OCI-LY1 (cell line): ENCODE data around the gene IDE.

Experiments
- H2AFZ ChIP-seq: fragments of 200-600 bp; sonication (generic), shearing (Covaris generic); 2 replicates; pipeline ENCODE4 v1.6.0; 2014; ENCODE audit warnings: antibody characterized with exemption, mild to moderate bottlenecking, low read length
- H3F3A ChIP-seq: fragments of 200-600 bp; sonication (generic), shearing (Covaris generic); 2 replicates; pipeline ENCODE4 v1.6.0; 2014; ENCODE audit warnings: mild to moderate bottlenecking, antibody characterized with exemption, low read length, moderate library complexity; ENCODE audit not compliant: insufficient read depth
- H3K27ac ChIP-seq: fragments of 200-600 bp; sonication (generic); 2 replicates; pipeline ENCODE4 v1.5.1; 2014; ENCODE audit warnings: low read length, mixed run types, mild to moderate bottlenecking, low read depth; ENCODE audit not compliant: poor library complexity, severe bottlenecking
- H3K27me3 ChIP-seq: fragments of 200-600 bp; sonication (generic); 2 replicates; pipeline ENCODE4 v1.6.0; 2014; ENCODE audit warnings: antibody characterized with exemption, mild to moderate bottlenecking, low read length, moderate library complexity; ENCODE audit not compliant: insufficient read depth
- H3K36me3 ChIP-seq: fragments of 200-600 bp; sonication (generic); 2 replicates; pipeline ENCODE4 v1.6.1; 2014; ENCODE audit warnings: mild to moderate bottlenecking, antibody characterized with exemption, low read length, moderate library complexity, mixed read lengths; ENCODE audit not compliant: insufficient read depth
- H3K4me1 ChIP-seq: fragments of 200-600 bp; sonication (generic); 2 replicates; pipeline ENCODE4 v1.5.1; 2014; ENCODE audit warnings: mild to moderate bottlenecking, low read length, moderate library complexity; ENCODE audit not compliant: insufficient read depth, severe bottlenecking
- H3K4me2 ChIP-seq: fragments of 200-600 bp; sonication (generic), shearing (Covaris generic); 2 replicates; pipeline ENCODE4 v1.6.1; 2014; ENCODE audit warnings: low read length
- H3K4me3 ChIP-seq: fragments of 200-600 bp; sonication (generic); 2 replicates; pipeline ENCODE4 v1.5.1; 2014; ENCODE audit warnings: low read length, low read depth, mild to moderate bottlenecking, mixed read lengths; ENCODE audit not compliant: poor library complexity, severe bottlenecking
- H3K79me2 ChIP-seq: fragments of 200-600 bp; shearing (Covaris generic); 2 replicates; pipeline ENCODE4 v1.6.1; 2016; ENCODE audit warnings: mixed run types, low read length, mixed read lengths; ENCODE audit not compliant: insufficient read depth
- H3K9ac ChIP-seq: fragments of 200-600 bp; sonication (generic), shearing (Covaris generic); 2 replicates; pipeline ENCODE4 v1.6.1; 2014; ENCODE audit warnings: mild to moderate bottlenecking, low read length, mixed read lengths
- H3K9me2 ChIP-seq: fragments of 200-600 bp; sonication (generic), shearing (Covaris generic); 2 replicates; pipeline ENCODE4 v1.6.1; 2014; ENCODE audit warnings: low read depth, mild to moderate bottlenecking, low read length, mixed read lengths
- H3K9me3 ChIP-seq: fragments of 200-600 bp; shearing (Covaris generic); 2 replicates; pipeline ENCODE4 v1.6.1; 2014; ENCODE audit warnings: low read length, mixed read lengths
- H4K20me1 ChIP-seq: fragments of 200-600 bp; sonication (generic), shearing (Covaris generic); 2 replicates; pipeline ENCODE4 v1.6.0; 2016; ENCODE audit warnings: mild to moderate bottlenecking, low read length; ENCODE audit not compliant: insufficient read depth
- EZH2 ChIP-seq: fragments of 200-600 bp; sonication (generic), shearing (Covaris generic); IDR thresholded peaks from 2 replicates; pipeline ENCODE4 v1.8.0; 2017; ENCODE audit warnings: borderline replicate concordance, mixed run types, mild to moderate bottlenecking, antibody characterized with exemption, low read length, moderate library complexity, mixed read lengths
- TF ChIP-seq, protein P1 (sequence below): fragments of 200-600 bp; sonication (generic), shearing (Covaris generic); IDR thresholded peaks from 2 replicates; pipeline ENCODE4 v1.5.1; 2017; ENCODE audit warnings: mild to moderate bottlenecking, antibody characterized with exemption, low read length, moderate library complexity, mixed read lengths

IDE gene

DNA sequence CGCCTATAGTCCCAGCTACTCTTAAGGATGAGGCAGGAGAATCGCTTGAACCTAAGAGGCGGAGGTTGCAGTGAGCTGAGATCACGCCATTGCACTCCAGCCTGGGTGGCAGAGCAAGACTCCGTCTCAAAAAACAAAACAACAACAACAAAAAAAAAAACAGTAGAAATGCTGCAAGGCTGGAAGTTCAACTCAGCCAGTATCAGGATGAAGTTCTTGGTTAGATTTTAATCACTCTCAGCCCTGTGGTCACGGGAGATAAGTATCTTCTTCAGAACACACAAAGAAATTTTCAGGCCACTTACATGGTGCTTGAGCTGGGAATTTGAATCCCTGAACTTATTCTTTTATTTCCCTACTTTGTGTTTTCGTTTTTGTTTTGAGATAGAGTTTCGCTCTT is 162.5 kb downstream of the IDE start:
- no peaks in the 10 kb centered on the region for H4K20me1 ChIP-seq
- H3K4me3 ChIP-seq, result no peak overlapping the region
- H3K9ac ChIP-seq, result no peak overlapping the region
- H2AFZ ChIP-seq, result no peak overlapping the region
- H3K27ac ChIP-seq, result no peak overlapping the region
- no peaks in the 10 kb centered on the region for H3K9me2 ChIP-seq
- no peaks in the 10 kb centered on the region for H3K79me2 ChIP-seq
- no peaks in the 10 kb centered on the region for H3K27me3 ChIP-seq
- H3K36me3 ChIP-seq, result no peaks in the 10 kb centered on the region
- H3K4me1 ChIP-seq, result no peaks in the 10 kb centered on the region
- H3K9me3 ChIP-seq, result no peaks in the 10 kb centered on the region
- no peaks in the 10 kb centered on the region for H3F3A ChIP-seq
- TF ChIP-seq, protein P1, sequence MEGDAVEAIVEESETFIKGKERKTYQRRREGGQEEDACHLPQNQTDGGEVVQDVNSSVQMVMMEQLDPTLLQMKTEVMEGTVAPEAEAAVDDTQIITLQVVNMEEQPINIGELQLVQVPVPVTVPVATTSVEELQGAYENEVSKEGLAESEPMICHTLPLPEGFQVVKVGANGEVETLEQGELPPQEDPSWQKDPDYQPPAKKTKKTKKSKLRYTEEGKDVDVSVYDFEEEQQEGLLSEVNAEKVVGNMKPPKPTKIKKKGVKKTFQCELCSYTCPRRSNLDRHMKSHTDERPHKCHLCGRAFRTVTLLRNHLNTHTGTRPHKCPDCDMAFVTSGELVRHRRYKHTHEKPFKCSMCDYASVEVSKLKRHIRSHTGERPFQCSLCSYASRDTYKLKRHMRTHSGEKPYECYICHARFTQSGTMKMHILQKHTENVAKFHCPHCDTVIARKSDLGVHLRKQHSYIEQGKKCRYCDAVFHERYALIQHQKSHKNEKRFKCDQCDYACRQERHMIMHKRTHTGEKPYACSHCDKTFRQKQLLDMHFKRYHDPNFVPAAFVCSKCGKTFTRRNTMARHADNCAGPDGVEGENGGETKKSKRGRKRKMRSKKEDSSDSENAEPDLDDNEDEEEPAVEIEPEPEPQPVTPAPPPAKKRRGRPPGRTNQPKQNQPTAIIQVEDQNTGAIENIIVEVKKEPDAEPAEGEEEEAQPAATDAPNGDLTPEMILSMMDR, result no peak
- TF ChIP-seq EZH2, result no peak
- H3K4me2 ChIP-seq, result no peak overlapping the region

DNA sequence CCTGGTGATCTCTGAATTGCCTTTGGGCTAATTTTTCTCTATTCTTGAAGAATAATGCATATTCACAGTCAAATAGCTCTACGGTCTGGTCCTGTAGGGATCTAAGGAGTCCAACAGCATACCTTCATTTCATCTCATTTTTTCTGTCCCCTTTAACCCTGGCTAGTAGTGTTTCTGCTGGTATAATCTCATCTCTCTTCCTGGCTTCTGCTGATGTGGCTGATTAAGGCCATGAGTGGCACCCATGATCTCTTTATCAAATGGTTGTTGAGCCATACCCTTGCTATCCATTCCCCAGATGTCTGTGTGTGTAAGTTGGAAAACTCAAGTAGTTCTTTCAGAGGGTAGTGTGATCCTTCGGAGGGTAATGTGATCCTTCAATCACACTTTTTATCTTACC is 163.4 kb downstream of the IDE start:
- H3K9me2 ChIP-seq, result no peaks in the 10 kb centered on the region
- no peaks in the 10 kb centered on the region for H3K36me3 ChIP-seq
- no peak overlapping the region for H3K4me2 ChIP-seq
- H3K9me3 ChIP-seq, result no peaks in the 10 kb centered on the region
- no peaks in the 10 kb centered on the region for H3K79me2 ChIP-seq
- no peaks in the 10 kb centered on the region for H3K4me1 ChIP-seq
- no peaks in the 10 kb centered on the region for H3F3A ChIP-seq
- no peak overlapping the region for H2AFZ ChIP-seq
- no peak overlapping the region for H3K4me3 ChIP-seq
- no peak overlapping the region for H3K9ac ChIP-seq
- H3K27ac ChIP-seq, result no peak overlapping the region
- TF ChIP-seq EZH2, result no peak
- TF ChIP-seq, protein P1, result no peak
- no peaks in the 10 kb centered on the region for H3K27me3 ChIP-seq
- H4K20me1 ChIP-seq, result no peaks in the 10 kb centered on the region

DNA sequence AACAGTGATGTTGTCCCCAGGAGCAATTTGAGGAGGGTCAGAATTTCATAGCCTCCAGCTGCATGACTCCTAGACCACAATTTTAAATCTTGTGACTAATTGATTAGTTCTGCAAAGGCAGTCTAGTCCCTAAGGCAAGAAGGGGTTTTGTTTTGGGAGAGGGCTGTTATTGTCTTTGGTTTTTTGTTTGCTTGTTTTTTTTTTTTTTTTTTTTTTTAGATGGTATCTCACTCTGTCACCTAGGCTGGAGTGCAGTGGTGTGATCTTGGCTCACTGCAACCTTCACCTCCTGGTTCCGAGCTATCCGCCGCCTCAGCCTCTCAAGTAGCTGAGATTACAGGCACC is 165.9 kb downstream of the IDE start:
- Histone ChIP-seq H3K9ac (no peak overlapping the region), H3K4me1 (no peaks in the 10 kb centered on the region), H4K20me1 (no peaks in the 10 kb centered on the region), H3K4me2 (no peak overlapping the region), H2AFZ (no peak overlapping the region), H3K9me3 (no peaks in the 10 kb centered on the region), H3K27ac (no peak overlapping the region), H3K36me3 (no peaks in the 10 kb centered on the region), H3K79me2 (no peaks in the 10 kb centered on the region), H3F3A (no peaks in the 10 kb centered on the region), H3K27me3 (no peaks in the 10 kb centered on the region), H3K4me3 (no peak overlapping the region), H3K9me2 (no peaks in the 10 kb centered on the region)
- TF ChIP-seq, protein P1, result no peak
- no peak for TF ChIP-seq EZH2
